ENCODE measurements around the gene SOD3.

Gene SOD3

GRCh38 chr4:24775750-24776149 is 19.6 kb upstream of the SOD3 start:
- no peak for DNase-seq

- no peak for DNase-seq
These were observed 17.6 kb upstream of the SOD3 start for GRCh38 chr4:24777536-24778463.

GRCh38 chr4:24778464-24779225 is 16.7 kb upstream of the SOD3 start:
- DNase-seq = no peak

GRCh38 chr4:24780936-24781495 is 14.4 kb upstream of the SOD3 start:
- DNase-seq = no peak

GRCh38 chr4:24781999-24782745 is 13.2 kb upstream of the SOD3 start:
- DNase-seq = no peak

GRCh38 chr4:24783506-24783905 is 11.9 kb upstream of the SOD3 start:
- DNase-seq = no peak

- no peak for DNase-seq
These were observed 4.3 kb upstream of the SOD3 start for GRCh38 chr4:24791043-24791442.

GRCh38 chr4:24792552-24792951 is 2.8 kb upstream of the SOD3 start:
- no peak for DNase-seq

GRCh38 chr4:24793219-24794005 is 2.0 kb upstream of the SOD3 start:
- DNase-seq = no peak

- no peak for DNase-seq
These were observed 1.3 kb upstream of the SOD3 start for GRCh38 chr4:24794051-24794450.

GRCh38 chr4:24794480-24794879 is 893 bp upstream of the SOD3 start:
- no peak for DNase-seq

- no peak for DNase-seq
These were observed 451 bp downstream of the SOD3 start for GRCh38 chr4:24795666-24796381.

GRCh38 chr4:24796620-24797019 is 1.2 kb downstream of the SOD3 start:
- no peak for DNase-seq

GRCh38 chr4:24798036-24798610 is 2.8 kb downstream of the SOD3 start:
- DNase-seq = no peak

GRCh38 chr4:24799196-24799543 is 3.8 kb downstream of the SOD3 start:
- no peak for DNase-seq

- no peak for DNase-seq
These were observed 4.4 kb downstream of the SOD3 start for GRCh38 chr4:24799544-24800324.

- DNase-seq = no peak
These were observed 5.0 kb downstream of the SOD3 start for GRCh38 chr4:24800325-24800895.

GRCh38 chr4:24801136-24801855 is 5.9 kb downstream of the SOD3 start:
- DNase-seq = no peak

GRCh38 chr4:24802648-24803047 is 7.3 kb downstream of the SOD3 start:
- DNase-seq = no peak

All from bone marrow (tissue), 2 donors.